ENCODE measurements around the gene DNAH6.

Gene DNAH6

DNA sequence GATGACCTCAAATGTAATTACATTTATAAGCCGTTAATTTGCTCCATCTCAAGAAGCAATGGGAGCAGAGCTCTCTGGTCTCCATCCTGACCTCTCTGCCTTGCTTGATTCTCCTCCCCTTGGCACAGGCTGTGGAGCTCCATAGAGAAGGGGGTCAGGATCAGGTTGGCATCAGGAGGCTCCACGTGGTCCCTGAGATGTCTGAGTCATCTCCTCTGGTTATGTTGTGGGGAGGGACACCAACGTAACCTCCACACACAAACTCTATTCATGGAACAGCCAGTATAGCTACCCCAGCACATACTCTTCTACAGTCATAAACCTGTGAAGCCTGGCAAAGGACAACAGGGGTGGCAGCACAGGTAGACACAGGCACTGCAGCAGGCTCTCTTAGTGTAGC, 335.6 kb downstream of the DNAH6 start:
- no peak for DNase-seq (ENCODE audit: low spot score)
- no peak overlapping the region for H3K18ac ChIP-seq (ENCODE audit: low read length)
- WGBS, 2 donors (ENCODE audit: extremely low coverage in 2 of 2, insufficient read length in 2 of 2, insufficient replicate concordance in 1 of 2): no CpG with 5 or more reads among the region's 3 CpGs
- H2BK15ac ChIP-seq (ENCODE audit: low read length): no peak overlapping the region
- H3K4ac ChIP-seq (ENCODE audit: low read length): no peak overlapping the region
- no peak overlapping the region for H2BK12ac ChIP-seq (ENCODE audit: low read length)
- H2AK5ac ChIP-seq (ENCODE audit: low read depth, low read length): no peak overlapping the region
- no peak overlapping the region for H3K4me3 ChIP-seq (ENCODE audit: low read length in 2 of 2)
- no peak overlapping the region for H3K14ac ChIP-seq (ENCODE audit: low read length)
- no peak overlapping the region for H3K23ac ChIP-seq (ENCODE audit: low read depth, low read length, poor library complexity)
- H3K36me3 ChIP-seq (replicated peaks in 1 of 2; ENCODE audit: control insufficient read depth in 2 of 2, insufficient read depth in 2 of 2, low read length in 2 of 2): no peaks in the 10 kb centered on the region
- no peak overlapping the region for H2BK5ac ChIP-seq (ENCODE audit: low read length)
- H3K9ac ChIP-seq (ENCODE audit: low read depth, low read length, poor library complexity): no peak overlapping the region
- H3K9me3 ChIP-seq (replicated peaks in 1 of 2; ENCODE audit: control insufficient read depth in 2 of 2, insufficient read depth in 1 of 2, low read depth in 1 of 2, low read length in 2 of 2): no peaks in the 10 kb centered on the region
- peaks cover 0 to 21% (median 0%) of the 10 kb centered on the region in 3 experiments for H3K27me3 ChIP-seq (ENCODE audit: control insufficient read depth in 3 of 3, insufficient read depth in 3 of 3, low read depth in 1 of 3, low read length in 3 of 3)
- no peak overlapping the region for H4K91ac ChIP-seq (ENCODE audit: low read depth, low read length, poor library complexity)
- H4K8ac ChIP-seq (ENCODE audit: low read depth, low read length): no peak overlapping the region
- no peak overlapping the region for H3K4me2 ChIP-seq (ENCODE audit: insufficient read depth, low read length, poor library complexity, severe bottlenecking)
- H3K27ac ChIP-seq (replicated peaks; ENCODE audit: low read length): no peak overlapping the region
- peaks cover 2 to 4% of the 10 kb centered on the region in 2 donors for H3K4me1 ChIP-seq (ENCODE audit: control insufficient read depth in 2 of 2, insufficient read depth in 1 of 2, low read depth in 1 of 2, low read length in 2 of 2)
- H2BK120ac ChIP-seq (ENCODE audit: low read depth, low read length): no peak overlapping the region
- no peak overlapping the region for H2AFZ ChIP-seq (ENCODE audit: low read length)
- H3K79me1 ChIP-seq (ENCODE audit: low read depth, low read length): no peaks in the 10 kb centered on the region

DNA sequence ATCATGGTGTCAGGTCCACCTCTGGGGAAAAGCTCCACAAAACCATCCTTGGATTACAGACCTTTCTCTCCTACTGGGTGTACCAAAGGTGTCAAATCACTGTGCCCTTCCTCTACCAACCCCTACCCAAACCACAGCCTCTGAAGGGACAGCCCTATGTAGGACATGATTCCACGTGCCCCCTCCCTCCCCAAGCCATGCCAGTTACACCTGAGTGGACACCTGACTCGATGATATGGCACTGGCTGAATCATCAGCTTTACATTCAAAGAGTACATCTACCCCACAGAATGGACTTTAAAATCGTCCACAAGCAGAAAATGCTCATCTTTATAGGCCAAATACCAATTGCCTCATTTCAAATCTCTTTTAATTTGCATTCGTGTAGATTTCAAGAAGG, 338.6 kb downstream of the DNAH6 start:
- Histone ChIP-seq H3K4me2 (ENCODE audit: insufficient read depth, low read length, poor library complexity, severe bottlenecking) (no peak overlapping the region), H3K23ac (ENCODE audit: low read depth, low read length, poor library complexity) (no peak overlapping the region), H3K18ac (ENCODE audit: low read length) (no peak overlapping the region), H3K27me3 (ENCODE audit: control insufficient read depth in 3 of 3, insufficient read depth in 3 of 3, low read depth in 1 of 3, low read length in 3 of 3) (peaks cover 0 to 41% (median 0%) of the 10 kb centered on the region in 3 experiments), H3K4me1 (ENCODE audit: control insufficient read depth in 2 of 2, insufficient read depth in 1 of 2, low read depth in 1 of 2, low read length in 2 of 2) (peaks cover 2 to 4% of the 10 kb centered on the region in 2 donors), H3K9me3 (replicated peaks in 1 of 2; ENCODE audit: control insufficient read depth in 2 of 2, insufficient read depth in 1 of 2, low read depth in 1 of 2, low read length in 2 of 2) (no peaks in the 10 kb centered on the region), H3K79me1 (ENCODE audit: low read depth, low read length) (no peaks in the 10 kb centered on the region), H2BK12ac (ENCODE audit: low read length) (peak overlapping the region; percentile 51), H3K27ac (replicated peaks; ENCODE audit: low read length) (no peak overlapping the region), H2AFZ (ENCODE audit: low read length) (no peak overlapping the region), H3K4me3 (ENCODE audit: low read length in 2 of 2) (no peak overlapping the region), H3K9ac (ENCODE audit: low read depth, low read length, poor library complexity) (no peak overlapping the region), H3K14ac (ENCODE audit: low read length) (no peak overlapping the region), H4K8ac (ENCODE audit: low read depth, low read length) (no peak overlapping the region), H4K91ac (ENCODE audit: low read depth, low read length, poor library complexity) (no peak overlapping the region), H2AK5ac (ENCODE audit: low read depth, low read length) (no peak overlapping the region), H2BK5ac (ENCODE audit: low read length) (no peak overlapping the region), H3K36me3 (replicated peaks in 1 of 2; ENCODE audit: control insufficient read depth in 2 of 2, insufficient read depth in 2 of 2, low read length in 2 of 2) (no peaks in the 10 kb centered on the region), H2BK15ac (ENCODE audit: low read length) (no peak overlapping the region), H3K4ac (ENCODE audit: low read length) (no peak overlapping the region), H2BK120ac (ENCODE audit: low read depth, low read length) (no peak overlapping the region)
- DNase-seq (ENCODE audit: low spot score): no peak
- WGBS, 2 donors (ENCODE audit: extremely low coverage in 2 of 2, insufficient read length in 2 of 2, insufficient replicate concordance in 1 of 2): no CpG with 5 or more reads among the region's 4 CpGs

DNA sequence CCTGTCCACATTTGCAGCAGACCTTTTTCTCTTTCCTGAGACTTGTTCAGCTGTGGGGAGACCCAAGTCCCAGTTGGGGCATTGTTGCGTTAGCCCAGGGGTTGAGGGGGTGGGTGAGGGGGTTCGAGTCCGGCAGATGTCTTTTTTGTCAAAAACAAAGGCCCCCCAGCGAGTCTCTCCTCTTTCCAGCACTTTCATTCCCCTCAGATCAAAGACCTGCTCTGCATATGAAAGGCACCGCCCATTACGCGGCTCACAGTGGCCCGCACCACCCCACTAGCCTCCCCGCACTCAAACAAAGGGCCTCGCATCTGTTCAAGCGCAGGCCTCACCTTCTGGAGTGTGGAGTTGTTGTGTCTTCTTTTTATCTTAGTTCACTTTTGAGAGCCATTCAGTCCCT, 339.4 kb downstream of the DNAH6 start:
- Histone ChIP-seq H2BK15ac (ENCODE audit: low read length) (no peak overlapping the region), H3K79me1 (ENCODE audit: low read depth, low read length) (no peaks in the 10 kb centered on the region), H3K4ac (ENCODE audit: low read length) (no peak overlapping the region), H2AFZ (ENCODE audit: low read length) (no peak overlapping the region), H2BK5ac (ENCODE audit: low read length) (no peak overlapping the region), H3K18ac (ENCODE audit: low read length) (no peak overlapping the region), H3K14ac (ENCODE audit: low read length) (no peak overlapping the region), H3K27ac (replicated peaks; ENCODE audit: low read length) (no peak overlapping the region), H2AK5ac (ENCODE audit: low read depth, low read length) (no peak overlapping the region), H3K9me3 (replicated peaks in 1 of 2; ENCODE audit: control insufficient read depth in 2 of 2, insufficient read depth in 1 of 2, low read depth in 1 of 2, low read length in 2 of 2) (no peaks in the 10 kb centered on the region), H3K36me3 (replicated peaks in 1 of 2; ENCODE audit: control insufficient read depth in 2 of 2, insufficient read depth in 2 of 2, low read length in 2 of 2) (no peaks in the 10 kb centered on the region), H3K4me1 (ENCODE audit: control insufficient read depth in 2 of 2, insufficient read depth in 1 of 2, low read depth in 1 of 2, low read length in 2 of 2) (peaks cover 2 to 4% of the 10 kb centered on the region in 2 donors), H2BK120ac (ENCODE audit: low read depth, low read length) (no peak overlapping the region), H3K4me3 (ENCODE audit: low read length in 2 of 2) (no peak overlapping the region), H3K23ac (ENCODE audit: low read depth, low read length, poor library complexity) (no peak overlapping the region), H2BK12ac (ENCODE audit: low read length) (no peak overlapping the region), H3K27me3 (ENCODE audit: control insufficient read depth in 3 of 3, insufficient read depth in 3 of 3, low read depth in 1 of 3, low read length in 3 of 3) (peaks cover 0 to 44% (median 0%) of the 10 kb centered on the region in 3 experiments), H3K9ac (ENCODE audit: low read depth, low read length, poor library complexity) (no peak overlapping the region), H3K4me2 (ENCODE audit: insufficient read depth, low read length, poor library complexity, severe bottlenecking) (no peak overlapping the region), H4K91ac (ENCODE audit: low read depth, low read length, poor library complexity) (no peak overlapping the region), H4K8ac (ENCODE audit: low read depth, low read length) (no peak overlapping the region)
- DNase-seq (ENCODE audit: low spot score): no peak
- no CpG with 5 or more reads among the region's 11 CpGs for WGBS, 2 donors (ENCODE audit: extremely low coverage in 2 of 2, insufficient read length in 2 of 2, insufficient replicate concordance in 1 of 2)

DNA sequence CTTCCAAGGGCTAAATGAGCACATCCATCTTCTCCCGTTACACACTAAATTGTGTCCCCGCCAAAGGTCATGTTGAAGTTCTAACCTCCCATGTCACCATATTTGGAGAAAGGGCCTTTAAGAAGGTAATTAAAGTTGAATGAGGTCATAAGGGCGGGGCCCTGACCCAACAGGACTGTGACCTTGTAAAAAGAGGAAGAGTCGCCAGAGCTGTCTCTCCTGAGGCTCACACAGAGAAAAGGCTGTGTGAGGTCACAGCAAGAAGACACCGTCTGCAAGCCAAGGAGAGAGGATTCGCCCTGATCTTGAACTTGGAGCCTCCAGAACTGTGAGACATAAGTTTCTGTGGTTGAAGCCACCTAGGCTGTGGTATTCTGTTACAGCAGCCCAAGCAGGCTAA, 340.5 kb downstream of the DNAH6 start:
- H3K79me1 ChIP-seq (ENCODE audit: low read depth, low read length): no peaks in the 10 kb centered on the region
- peaks cover 0 to 52% (median 0%) of the 10 kb centered on the region in 3 experiments for H3K27me3 ChIP-seq (ENCODE audit: control insufficient read depth in 3 of 3, insufficient read depth in 3 of 3, low read depth in 1 of 3, low read length in 3 of 3)
- no peak overlapping the region for H3K4me3 ChIP-seq (ENCODE audit: low read length in 2 of 2)
- no peak overlapping the region for H3K4me2 ChIP-seq (ENCODE audit: insufficient read depth, low read length, poor library complexity, severe bottlenecking)
- H2BK12ac ChIP-seq (ENCODE audit: low read length): no peak overlapping the region
- no peak overlapping the region for H4K91ac ChIP-seq (ENCODE audit: low read depth, low read length, poor library complexity)
- no peak overlapping the region for H3K9ac ChIP-seq (ENCODE audit: low read depth, low read length, poor library complexity)
- DNase-seq (ENCODE audit: low spot score): no peak
- H4K8ac ChIP-seq (ENCODE audit: low read depth, low read length): no peak overlapping the region
- no peak overlapping the region for H3K23ac ChIP-seq (ENCODE audit: low read depth, low read length, poor library complexity)
- H3K9me3 ChIP-seq (replicated peaks in 1 of 2; ENCODE audit: control insufficient read depth in 2 of 2, insufficient read depth in 1 of 2, low read depth in 1 of 2, low read length in 2 of 2): no peaks in the 10 kb centered on the region
- no peak overlapping the region for H2AFZ ChIP-seq (ENCODE audit: low read length)
- no peak overlapping the region for H2AK5ac ChIP-seq (ENCODE audit: low read depth, low read length)
- no peak overlapping the region for H2BK15ac ChIP-seq (ENCODE audit: low read length)
- peaks cover 2 to 4% of the 10 kb centered on the region in 2 donors for H3K4me1 ChIP-seq (ENCODE audit: control insufficient read depth in 2 of 2, insufficient read depth in 1 of 2, low read depth in 1 of 2, low read length in 2 of 2)
- no peaks in the 10 kb centered on the region for H3K36me3 ChIP-seq (replicated peaks in 1 of 2; ENCODE audit: control insufficient read depth in 2 of 2, insufficient read depth in 2 of 2, low read length in 2 of 2)
- H3K27ac ChIP-seq (replicated peaks; ENCODE audit: low read length): no peak overlapping the region
- no peak overlapping the region for H3K18ac ChIP-seq (ENCODE audit: low read length)
- no peak overlapping the region for H2BK5ac ChIP-seq (ENCODE audit: low read length)
- no peak overlapping the region for H2BK120ac ChIP-seq (ENCODE audit: low read depth, low read length)
- WGBS, 2 donors (ENCODE audit: extremely low coverage in 2 of 2, insufficient read length in 2 of 2, insufficient replicate concordance in 1 of 2): no CpG with 5 or more reads among the region's 6 CpGs
- H3K4ac ChIP-seq (ENCODE audit: low read length): no peak overlapping the region
- H3K14ac ChIP-seq (ENCODE audit: low read length): no peak overlapping the region

Measured in neuronal stem cell (in vitro differentiated cells).